GM19193 (cell line): ENCODE data around the gene TNIK.

Experiments
- POLR2A ChIP-seq: IDR thresholded peaks from 4 replicates; pipeline ENCODE4 v1.6.1; 2011; ENCODE audit not compliant: insufficient read depth, insufficient read length; ENCODE audit errors: extremely low read depth

Gene TNIK

GRCh38 chr3:171439996-171440395 lies 20.2 kb downstream of the TNIK start:
- no peak for TF ChIP-seq POLR2A

- no peak for TF ChIP-seq POLR2A
Measured at GRCh38 chr3:171437115-171437756, 23.0 kb downstream of the TNIK start.

GRCh38 chr3:171436380-171436779 lies 23.8 kb downstream of the TNIK start:
- TF ChIP-seq POLR2A: no peak

DNA sequence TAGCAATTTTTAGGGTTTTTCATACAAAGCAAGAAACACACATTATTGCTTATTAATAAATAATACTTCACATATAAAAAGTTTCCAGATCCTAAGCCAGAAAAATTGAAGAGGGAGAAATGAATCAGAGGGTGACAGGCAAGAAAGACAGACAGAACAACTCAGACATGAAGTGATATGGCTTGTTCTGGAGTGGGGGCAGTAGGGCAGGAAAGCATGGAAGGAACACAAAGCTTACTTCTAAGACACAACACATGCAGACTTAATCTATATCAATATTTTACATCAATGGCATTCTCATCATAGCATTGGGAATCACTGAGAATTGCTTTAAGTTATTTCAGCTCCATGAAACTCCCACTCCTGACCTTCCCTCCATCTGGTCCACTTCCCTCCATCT lies 24.4 kb downstream of the TNIK start:
- no peak for TF ChIP-seq POLR2A

- no peak for TF ChIP-seq POLR2A
Measured at GRCh38 chr3:171435143-171435542, 25.1 kb downstream of the TNIK start.

DNA sequence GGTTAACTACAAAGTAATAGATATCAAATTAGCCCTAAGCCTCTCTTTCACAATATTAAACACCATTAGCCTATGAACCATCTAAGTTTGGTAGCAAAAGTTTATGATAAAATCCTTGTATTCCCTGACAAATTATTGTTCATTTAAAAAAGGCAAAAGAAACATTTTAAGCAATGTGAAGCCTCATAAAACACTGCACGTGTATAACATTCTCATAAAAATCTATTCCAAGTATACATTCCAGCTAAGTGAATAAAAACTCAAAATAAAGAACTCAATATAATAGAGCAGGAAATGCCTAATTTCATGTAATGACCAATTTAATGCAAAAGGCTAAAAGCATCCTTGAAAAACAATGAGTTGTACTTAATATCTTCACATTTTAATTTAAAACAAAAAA lies 27.7 kb downstream of the TNIK start:
- no peak for TF ChIP-seq POLR2A

DNA sequence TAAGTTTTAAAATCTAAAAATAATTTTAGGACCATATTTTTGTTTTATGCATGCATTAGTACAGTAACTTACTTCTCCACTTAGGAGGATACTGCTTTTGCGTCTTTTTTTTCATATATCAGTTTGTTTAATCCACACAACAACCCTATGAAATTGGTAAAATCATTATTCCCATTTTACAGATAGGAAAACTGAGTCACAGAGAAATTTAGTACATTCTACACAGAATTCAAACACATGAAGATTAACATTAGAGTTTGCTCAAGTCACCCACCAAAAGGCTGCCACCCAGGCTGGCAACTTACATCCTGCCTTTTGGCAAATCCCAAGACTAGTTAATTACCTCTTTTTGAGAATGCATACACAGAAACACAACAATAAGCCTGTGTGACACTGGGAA lies 28.7 kb downstream of the TNIK start:
- TF ChIP-seq POLR2A: no peak

DNA sequence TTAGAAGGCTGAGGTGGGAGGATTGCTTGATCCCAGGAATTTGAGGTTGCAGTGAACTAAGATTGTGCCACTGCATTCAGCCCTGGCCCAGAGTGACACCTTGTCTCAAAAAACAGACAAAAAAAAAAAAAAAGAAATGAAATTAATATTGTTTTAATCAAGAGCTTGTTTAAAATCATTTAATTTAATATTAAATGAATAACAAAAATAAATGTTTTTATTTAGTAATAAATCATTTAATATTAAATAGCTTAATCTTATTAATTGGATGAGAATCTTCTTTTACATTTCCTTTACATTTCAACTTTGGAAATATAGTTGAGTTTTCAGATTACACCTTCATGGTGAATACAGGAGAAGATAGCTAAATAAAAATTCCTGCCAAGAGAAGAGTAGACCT lies 29.7 kb downstream of the TNIK start:
- TF ChIP-seq POLR2A: no peak

GRCh38 chr3:171429635-171430034 lies 30.6 kb downstream of the TNIK start:
- TF ChIP-seq POLR2A: no peak

DNA sequence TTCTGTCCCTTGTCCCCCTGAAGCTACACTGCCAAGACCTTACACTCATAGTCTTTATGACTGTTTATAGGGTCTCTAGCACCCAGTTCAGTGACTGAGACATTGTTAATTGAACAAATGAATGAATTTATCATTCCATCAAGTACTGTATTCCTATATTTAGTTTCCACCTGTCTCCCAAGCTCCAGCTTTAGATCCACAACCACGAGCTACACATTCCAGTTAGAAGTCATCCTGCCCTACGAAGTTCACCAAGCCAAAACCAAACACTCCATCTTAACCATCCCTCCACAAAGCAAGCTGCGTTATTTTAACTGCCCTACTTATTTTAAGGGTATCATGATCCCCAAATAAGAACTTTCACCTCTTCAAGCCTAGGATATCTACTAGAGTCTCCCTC lies 31.3 kb downstream of the TNIK start:
- no peak for TF ChIP-seq POLR2A

- no peak for TF ChIP-seq POLR2A
Measured at GRCh38 chr3:171428321-171428787, 31.9 kb downstream of the TNIK start.

DNA sequence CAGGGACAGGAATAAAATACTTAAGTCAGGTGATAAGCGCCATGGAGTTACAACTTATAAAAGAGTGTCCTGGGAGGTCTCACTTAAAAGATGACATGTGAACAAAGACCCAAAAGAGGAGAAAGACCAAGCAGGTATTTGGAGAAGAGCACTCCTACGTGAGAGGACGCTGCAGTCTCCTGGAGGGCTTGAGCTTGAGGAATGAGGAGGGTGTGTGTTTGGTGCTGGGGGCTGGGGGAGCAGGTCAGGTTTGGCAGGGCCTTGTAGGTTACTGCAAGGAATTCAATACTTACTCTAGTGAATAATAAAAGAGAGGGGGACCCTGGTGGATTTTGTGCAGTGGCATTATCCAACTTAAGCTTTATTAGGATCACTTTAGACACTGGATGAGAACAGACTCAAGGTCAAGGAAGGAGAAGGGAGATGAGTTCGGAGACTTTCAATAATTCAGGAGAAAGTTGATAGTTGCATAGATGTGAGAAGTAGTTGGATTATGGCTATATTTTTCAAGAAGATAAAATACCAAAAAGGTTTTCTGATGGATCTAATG lies 32.4 kb downstream of the TNIK start:
- TF ChIP-seq POLR2A: no peak

DNA sequence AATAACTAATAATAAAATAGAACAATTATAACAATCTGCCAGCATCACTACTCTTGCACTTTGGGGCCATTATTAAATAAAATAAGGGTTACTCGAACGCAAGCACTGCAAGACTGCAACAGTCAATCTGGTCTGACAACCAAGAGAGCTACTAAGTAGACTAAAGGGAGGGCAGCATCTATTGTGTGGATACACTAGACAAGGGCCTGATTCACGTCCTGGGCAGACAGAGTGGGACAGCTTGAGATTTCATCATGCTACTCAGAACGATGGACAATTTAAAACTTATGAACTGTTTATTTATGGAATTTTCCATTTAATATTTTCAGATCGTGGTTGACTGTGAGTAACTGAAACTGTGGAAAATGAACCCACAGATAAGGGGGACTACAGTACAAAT lies 39.5 kb downstream of the TNIK start:
- no peak for TF ChIP-seq POLR2A

- no peak for TF ChIP-seq POLR2A
Measured at GRCh38 chr3:171419457-171419856, 40.7 kb downstream of the TNIK start.

DNA sequence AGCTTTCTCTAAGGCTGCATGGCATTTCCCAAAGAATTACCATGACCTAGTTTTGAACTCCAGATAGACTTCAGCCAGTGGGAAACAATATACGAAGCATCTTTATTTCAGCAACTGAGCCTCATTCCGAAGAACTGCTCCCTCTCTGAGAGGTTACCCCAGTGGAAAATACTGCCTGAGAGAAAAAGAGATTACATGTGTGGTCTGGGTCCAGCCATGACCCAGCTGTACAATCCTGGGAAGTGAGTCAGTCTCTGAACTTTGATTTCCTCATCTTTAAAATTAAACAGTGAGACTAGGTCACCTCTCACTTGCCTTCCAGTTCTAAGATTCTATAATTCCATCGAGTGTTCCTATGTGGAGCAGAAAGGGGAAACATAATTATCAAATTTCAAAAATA lies 42.4 kb downstream of the TNIK start:
- no peak for TF ChIP-seq POLR2A

DNA sequence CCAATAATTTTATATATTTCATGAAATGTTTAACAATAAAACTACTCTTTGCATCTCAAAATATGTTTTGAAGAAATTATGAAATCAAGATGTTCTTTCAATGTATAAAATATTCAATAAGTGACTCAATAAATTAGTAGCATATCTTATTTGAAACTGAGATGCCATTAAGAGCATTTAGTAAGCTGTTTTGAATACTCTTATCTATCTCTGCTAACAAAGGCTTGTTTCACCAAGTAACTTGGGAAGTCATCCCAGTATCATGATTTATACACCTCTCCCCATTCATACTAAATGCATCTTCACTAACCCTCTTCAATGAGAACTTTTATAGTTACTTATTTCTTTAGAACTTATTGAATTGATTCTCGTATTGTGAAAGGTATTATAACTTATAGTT lies 43.1 kb downstream of the TNIK start:
- TF ChIP-seq POLR2A: no peak

GRCh38 chr3:171416666-171417065 lies 43.5 kb downstream of the TNIK start:
- no peak for TF ChIP-seq POLR2A
